ENCODE results near the gene CTNNA1.

CTNNA1 gene

DNA sequence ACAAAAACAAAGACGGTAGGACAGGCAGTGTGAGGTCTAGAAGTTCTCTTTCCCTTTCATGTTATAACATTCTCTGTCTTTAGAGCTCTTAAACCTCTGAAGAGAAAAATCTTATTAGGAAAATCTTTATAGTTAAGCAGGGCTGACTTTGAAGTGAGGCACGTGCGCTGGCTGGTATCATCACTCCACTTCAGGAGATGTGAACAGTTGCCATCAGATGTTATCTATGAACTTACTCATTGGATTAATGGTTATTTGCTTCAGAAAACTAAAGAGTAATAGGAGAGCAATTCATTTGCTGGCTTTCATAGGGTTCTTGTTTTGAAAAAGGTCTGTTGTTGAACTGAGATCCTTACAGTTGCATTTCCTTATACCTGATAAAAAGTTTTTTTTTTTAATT, 96.2 kb downstream of the CTNNA1 start:
- no peak for DNase-seq

DNA sequence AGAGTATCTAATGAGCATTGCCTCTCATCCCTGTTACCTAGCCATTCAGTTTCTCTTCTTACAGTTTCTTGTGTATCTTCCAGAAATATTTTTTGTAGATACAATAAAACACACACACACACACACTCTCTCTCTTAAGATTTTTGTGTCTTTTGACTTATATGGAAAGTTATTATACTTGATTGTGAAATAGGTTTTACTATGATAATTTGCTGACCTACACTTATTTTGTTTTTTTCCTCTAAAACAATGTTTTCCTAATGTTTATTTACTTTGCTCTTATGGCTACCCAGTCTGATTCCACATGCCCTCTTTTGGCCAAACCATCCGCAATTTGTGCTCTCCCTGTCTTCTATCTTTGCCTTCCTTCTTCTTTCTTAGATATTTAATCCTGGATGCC, 96.7 kb downstream of the CTNNA1 start:
- no peak for DNase-seq

DNA sequence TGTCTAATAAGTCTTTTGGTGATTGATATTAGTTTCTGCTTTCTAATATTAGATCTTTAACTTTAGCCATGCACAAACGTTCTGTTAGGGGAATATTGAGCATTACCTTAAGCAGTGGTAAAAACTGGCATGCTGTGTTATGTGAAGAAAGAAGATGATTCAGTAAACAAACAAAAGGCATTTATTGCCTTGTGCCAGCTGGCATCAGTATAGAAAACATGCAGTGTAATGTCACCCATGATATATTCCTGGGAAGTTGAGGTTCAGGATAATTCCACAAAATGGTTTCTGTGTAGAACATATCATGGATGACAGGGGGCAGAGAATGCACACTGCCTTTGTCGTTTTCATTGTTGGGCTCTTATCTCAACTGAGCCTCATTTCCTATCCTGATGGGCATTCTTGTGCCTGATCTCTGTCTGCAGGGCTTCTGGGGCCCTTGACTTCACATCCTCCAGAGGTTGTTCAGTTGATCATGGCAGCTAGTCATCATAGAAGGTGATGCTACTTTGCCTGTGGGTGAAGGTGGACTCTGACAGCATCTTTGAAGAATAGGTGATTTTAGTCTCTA, 97.7 kb downstream of the CTNNA1 start:
- DNase-seq: no peak

DNA sequence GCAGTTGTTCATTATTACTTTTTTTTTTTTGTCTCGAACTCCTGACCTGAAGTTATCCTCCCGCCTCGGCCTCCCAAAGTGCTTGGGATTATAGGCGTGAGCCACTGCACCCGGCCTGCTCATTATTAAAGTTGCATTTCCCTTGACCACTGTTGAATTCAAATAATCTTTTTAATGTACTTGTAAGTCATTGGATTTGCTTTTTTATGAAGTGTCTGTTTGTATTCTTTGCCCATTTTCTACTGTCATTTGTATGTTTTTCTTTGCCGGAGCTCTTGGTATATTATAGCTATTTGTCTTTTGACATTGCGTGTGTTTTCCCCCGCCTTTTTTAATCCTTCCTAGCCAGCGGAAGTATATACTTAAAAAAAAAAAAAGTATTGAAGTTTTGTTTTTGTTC, 99.9 kb downstream of the CTNNA1 start:
- no peak for DNase-seq

DNA sequence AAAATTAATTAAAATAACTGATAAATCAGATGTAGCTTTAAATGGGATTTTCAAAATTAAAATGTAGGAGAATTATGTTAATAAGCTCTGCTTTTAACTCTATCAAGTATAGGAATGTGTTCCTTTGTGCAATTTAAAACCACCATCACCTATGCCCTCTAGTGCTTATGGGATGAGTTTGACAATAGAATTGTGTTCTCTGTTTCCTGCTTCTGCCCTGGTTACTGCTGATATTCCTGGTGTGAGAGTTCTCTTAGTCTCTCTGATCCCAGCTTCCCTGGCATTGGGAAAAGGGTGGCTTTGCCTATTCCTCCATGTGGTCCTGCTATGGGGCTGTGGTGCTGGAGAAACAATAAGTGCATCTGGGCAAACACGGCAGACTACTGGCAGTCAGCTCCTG, 113.8 kb downstream of the CTNNA1 start:
- DNase-seq: no peak

DNA sequence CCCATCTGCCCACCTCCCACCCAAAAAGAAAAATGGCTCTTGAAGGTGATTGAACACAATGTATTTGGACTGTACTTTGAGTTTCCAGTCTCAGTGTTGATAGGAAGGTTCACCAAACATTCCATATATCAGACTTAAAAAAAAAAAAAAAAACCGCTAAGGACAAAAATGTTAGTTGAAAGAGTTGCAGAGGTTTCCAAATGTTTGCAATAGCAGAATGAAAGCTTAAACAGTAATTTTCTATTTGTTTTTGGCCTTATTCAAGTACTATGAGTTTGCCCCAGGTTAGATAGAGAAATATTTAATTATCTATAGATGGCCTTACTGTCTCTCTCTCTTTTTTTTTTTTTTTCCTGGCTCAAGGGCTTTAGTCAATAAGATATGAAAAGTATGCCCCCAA, 115.8 kb downstream of the CTNNA1 start:
- DNase-seq: no peak

DNA sequence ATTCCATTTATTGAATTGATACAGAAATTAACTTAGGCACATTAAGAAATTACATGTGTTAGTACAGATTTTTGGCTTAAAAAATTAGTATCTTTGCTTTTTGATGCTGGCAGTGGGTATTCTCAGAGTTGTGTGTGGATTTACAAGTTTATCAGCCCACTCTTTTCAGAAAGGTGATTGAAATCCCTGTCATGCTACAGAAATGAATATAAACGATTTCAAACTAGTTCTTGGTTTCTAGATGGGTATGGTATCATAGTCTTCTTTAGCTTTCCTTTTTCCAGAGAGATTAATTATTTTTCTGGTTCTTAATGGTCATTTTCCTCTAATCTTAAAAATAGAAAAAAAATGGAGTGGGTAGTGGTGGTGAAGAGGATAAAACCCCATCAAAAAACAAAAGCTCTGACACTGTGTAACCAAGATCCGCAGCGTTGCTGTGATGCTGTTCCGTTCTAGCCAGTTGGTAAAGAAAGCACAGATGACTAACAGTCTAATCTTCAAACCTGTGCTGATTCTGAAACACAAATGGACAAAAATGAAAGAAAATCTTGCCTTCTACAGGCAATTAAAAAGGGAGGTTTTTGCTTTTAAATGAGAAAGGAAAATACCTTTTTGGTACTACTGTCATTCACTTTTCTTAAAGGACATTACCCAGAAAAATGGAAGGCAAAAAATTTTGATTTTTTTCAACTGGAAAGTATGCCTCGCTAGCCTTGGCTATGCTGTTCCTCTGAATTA, 116.7 kb downstream of the CTNNA1 start:
- peak in 3 of 58 donors; percentile 2 to 18 (median 7) for DNase-seq

DNA sequence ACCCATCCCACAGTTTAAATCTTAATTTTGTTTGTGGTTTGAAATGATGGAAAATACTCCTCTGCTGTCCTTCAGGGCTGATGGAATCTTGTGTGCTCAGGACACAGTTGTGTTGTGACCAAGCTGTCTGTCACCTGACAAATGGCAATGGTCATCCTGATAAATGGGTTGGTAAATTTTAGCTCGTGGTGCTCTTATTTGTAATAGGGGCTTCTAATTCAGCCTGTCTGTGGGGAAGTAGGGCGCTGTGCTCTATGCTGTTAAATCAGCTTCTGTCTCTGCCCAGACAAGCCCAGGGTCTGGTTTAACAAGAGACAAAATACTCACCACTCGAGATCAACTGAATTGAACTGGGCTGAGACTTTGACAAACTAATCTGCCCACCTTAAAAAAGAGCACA, 117.4 kb downstream of the CTNNA1 start:
- DNase-seq: peak in 10 of 58 donors; percentile 4 to 33 (median 18)

DNA sequence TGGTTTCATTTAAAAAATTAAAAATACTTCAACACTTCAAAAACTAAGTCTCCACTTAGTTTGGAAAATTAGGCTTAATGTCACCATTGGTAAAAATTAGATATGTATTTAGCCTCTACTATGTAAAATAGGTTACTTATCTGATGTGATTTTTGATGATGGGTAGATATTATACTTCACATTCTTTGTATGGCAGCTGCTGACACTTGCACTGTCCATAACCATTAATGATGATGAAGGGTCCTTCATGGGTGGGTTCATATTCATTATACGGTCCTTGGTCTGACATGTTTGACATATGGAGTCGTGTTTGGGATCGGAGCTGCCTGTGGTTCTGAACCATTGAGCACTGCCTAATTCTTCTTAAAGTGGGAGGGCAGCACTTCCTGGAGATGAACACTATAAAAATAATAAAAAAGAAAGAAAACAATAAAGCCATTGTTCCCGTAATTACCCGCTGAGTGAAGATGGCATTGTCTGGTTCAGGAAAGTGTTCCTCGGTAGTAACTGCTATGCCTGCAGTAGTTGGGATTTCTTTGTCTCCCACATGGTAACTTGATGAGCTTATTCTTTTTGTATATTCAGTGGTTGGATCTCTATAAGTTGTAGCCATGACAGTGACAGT, 119.7 kb downstream of the CTNNA1 start:
- peak in 5 of 58 donors; percentile 25 to 56 (median 43) for DNase-seq

DNA sequence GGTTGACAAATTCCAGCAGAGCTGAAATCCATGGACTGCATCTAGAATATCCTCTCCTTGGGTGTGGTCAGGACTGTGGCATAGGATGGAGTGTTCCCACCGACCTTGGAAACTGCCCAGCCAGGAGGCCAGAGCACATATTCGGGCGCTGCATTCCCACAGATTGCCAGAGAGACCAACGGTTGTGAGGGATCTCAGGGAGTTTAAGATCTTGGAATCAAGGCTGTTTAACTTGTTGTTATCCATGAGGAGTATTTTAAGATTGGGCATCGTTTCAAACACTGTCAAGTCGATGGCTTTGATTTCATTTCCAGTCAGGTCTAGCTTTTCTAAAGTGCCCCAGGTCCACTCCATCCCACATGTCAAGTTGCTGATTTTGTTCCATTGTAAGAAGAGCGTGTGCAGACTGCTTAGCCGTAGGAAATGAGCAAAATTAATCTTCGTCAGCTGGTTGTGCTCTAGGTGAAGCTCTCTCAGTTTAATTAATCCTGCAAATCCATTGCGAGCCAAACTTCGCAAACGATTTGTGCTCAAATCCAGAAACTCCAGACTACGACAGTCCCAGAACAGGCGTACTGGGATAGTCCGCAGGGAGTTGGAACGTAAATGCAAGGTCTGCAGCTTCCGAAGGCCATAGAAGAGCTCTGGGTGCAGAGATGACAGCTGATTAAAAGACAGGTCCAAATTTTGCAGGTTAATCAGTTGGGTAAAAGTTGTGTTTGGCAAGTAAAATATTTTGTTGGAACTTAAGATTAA, 120.4 kb downstream of the CTNNA1 start:
- peak in 22 of 58 donors; percentile 9 to 55 (median 26) for DNase-seq

DNA sequence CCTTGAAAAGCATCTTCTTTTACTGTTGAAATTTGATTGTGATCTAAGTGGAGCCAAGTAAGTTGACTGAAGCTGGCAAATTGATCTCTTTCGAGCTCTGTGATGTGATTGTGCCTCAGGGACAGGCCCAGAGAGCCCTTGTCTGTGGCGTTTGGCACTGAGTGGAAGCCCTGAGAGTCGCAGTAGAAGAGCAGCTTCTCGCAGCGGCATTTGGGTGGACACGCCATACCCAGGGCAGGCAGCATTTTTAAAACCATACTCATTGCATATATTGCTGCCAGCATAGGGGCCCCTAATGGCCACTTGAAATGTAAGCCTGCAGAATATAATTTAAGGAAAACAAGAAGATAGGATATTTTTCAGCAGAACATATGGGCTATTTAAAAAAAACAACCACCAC, 121.0 kb downstream of the CTNNA1 start:
- DNase-seq: peak in 42 of 58 donors; percentile 8 to 68 (median 41)

DNA sequence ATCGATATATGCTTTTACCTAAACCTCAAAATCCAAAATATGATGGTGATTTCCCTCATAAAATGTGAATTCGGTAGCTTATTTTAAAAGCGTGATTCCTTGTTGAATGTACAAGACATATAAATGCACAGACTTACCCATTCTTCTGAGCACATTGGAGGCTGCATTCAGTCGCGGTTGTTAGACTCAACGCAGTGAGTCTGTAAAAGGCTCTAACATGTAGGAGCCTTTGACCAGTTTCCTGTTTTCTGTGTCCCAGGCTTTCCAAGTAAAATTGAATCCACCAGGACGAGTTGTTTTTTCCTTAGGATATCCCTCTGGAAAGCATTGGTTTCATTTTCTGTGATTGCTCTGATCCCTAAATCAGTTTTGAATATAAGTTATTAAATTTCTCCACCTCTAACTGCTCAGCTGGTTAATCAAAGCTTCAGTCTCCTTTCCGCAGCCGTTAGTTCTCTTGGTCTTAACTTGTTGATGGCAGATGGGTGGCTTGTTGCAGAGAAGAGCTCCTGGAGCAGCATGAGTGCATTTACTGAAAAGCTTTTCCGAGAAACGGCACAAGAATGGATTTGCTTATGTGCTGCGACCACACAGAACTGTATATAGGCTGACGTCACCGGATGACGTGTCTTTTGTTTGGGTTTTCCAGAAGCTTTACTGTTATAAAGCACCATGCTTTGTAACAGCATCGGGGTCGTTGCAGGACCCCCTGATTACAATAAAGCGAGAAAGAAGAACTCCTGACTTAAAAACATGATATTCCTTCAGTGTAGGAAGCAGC, 121.7 kb downstream of the CTNNA1 start, which contains the start of gene LRRTM2:
LRRTM2 (minus strand) TSS at position 565 of the 781 bp plus-strand sequence; CDS start at position 141, 424 bp downstream.
- peak in 51 of 58 donors; percentile 23 to 90 (median 60) for DNase-seq

DNA sequence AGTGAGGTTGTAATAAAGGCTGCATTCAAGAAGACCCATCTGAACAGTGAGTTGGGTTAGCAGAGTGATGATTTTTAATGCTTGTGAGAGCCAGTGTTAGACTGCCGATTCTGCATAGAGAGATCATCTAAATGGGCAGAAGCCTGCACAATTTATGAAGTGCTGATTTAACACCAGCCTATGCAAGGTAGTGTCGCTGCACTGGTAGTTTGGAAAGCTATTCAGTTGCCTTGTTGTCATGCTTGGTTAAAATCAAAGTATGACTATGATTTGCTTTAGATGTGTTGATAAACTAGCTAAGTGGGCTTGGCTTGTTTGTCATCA, 122.3 kb downstream of the CTNNA1 start:
- DNase-seq: peak in 2 of 58 donors; percentile 54 to 76

DNA sequence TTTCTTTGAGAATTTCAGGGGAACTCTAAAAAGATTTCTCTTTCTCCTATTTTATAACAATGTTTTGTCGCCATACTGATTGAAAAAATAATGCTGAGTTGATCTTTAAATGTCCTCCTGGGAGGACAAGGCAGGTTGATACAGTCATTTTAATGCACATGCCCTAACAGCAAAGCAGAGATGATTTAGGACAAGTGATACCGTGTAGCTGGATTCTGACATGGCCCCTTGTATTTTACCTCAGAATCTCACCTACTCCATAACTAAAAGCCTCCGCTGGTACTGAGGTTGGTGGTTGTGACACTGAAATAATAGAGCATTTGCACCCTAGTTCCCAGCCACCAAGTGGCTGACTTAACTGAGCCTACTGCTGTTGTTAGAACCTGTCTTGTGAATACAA, 122.7 kb downstream of the CTNNA1 start:
- no peak for DNase-seq

DNA sequence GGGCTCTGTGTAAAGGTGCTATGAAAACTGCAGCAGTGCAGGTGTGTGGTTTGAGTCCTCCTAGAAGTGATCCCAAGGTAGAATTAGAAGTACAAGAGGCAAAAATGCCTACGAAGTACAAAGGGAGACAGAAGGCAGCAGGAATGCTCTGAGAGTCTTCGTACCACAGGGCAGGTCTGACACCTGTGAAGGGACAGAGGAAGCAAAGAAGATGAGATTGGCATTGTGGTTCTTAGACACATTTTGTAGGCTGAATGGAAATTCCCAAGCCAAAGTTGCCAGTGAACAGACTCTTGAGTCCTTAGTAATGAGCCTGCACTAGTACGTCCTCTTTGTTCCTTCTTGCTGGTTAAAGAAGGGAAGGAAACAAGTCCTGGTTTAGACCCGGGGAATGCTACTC, 123.6 kb downstream of the CTNNA1 start:
- no peak for DNase-seq

DNA sequence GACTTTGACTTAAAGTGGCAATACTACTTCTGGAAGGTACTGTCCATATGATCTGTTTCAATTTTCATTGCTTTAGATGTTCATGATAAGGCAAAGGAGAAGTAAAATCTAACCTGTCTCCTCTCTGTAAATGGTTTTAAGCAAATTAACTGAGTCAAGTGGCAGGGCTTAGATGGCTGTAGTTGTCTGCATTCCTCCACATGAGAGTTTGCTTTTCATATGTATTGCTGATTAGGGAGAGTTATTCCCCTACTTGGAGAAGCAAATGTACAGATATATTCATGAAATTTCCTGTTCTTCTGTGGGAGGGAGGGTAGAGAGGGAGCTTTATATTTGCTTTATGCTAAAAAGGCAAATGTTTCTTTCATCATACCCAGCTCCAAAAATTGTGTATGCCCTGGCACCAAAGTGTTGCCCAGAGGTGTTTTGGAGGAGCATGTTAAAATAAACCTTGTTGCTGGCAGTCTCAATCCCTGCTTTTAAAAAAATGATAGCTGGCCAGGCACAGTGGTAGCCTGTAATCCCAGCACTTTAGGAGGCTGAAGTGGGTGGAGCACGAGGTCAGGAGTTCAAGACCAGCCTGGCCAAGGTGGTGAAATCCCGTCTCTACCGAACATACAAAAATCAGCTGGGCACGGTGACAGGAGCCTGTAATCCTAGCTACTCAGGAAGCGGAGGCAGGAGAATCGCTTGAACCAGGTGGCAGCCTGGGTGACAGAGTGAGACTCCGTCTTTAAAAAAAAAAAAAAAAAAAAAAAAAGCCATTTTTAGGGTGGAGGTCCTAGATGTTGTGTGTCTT, 125.4 kb downstream of the CTNNA1 start:
- DNase-seq: no peak

DNA sequence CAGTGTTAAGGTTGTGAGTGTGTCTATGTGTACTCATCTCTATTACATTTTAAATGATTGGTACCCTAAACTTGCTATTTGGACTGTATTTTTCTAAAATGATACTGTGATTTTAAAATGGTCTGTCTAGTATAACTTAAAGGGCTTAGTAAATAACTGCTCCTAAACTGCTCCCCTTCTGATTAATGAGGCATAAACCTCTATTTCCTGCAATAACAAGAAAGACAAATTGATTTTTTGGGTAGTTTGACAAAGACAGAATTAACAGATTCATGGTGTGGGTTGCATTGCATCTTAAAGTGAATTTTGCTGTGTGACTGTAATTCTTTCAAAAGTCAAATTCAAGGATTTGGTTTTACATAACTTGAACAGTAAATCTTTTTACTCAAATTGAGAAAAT, 130.0 kb downstream of the CTNNA1 start:
- no peak for DNase-seq

DNA sequence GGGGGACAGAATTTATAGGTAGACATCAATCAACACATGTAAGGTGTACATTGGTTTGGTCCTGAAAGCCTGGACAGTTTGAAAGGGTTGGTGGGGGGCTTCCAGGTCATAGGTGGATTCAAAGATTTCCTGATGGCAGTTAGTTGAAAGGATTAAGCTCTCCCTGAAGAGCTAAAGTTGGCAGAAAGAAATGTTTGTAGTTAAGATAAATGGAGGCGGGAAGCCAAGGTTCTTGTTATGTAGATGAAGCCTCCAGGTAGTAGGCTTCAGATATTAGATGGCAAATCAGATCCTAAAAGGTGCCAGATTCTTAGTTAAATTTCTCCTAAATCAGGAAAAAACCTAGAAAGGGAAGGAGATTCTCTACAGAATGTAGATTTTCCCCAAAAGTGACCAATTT, 130.9 kb downstream of the CTNNA1 start:
- no peak for DNase-seq

DNA sequence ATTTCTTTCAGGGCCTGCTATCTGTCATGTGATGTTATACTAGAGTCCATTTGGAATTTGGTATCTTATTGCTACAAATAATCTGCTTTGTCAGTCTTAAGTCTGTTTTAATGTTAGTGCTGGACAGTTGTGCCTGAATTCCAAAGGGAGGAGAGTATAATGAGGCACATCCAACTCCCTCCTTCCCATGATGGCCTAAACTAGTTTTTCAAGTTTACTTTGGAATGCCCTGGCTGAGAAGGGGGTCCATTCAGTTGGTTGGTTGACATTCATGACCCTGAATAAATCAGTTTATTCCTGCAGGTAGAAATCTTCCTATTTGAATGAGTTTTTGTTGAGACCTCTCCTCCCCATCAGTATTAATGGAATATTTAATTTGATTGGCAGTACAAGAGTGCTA, 131.3 kb downstream of the CTNNA1 start:
- no peak for DNase-seq

DNA sequence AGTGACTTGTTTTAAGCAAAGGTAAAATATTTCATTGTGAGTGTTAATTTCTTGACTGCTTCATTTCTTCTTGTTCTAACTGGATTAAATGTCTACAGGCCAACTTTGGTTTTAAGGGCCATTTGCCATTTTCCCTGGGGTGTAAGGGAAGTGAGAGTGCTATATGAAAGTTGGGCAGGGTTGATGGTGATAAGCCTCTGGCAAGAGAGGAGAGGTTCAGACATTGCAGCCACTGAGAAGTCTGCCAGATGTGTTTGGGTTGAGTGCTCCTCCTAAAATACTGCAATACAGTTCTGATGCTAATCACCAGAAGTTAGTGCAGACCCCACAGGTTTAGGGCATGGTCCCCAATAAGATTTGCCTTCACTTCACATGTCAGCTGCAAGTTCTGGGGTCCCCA, 136.8 kb downstream of the CTNNA1 start:
- DNase-seq: no peak

Data from anterior cingulate cortex (tissue), 58 donors.